CD8-positive, alpha-beta memory T cell (primary cell): ENCODE measurements around the gene FKBP1A. TPM values are rescaled to one million over a fixed set of nuclear protein-coding genes. Genes with fewer than 3 reads are reported as not detected.

Source experiments
- CTCF ChIA-PET: fragments of 350-600 bp; sonication (Branson Sonifier 250); formaldehyde crosslinking; loops from one replicate; lab custom pipeline; 2021; ENCODE audit warnings: antibody characterized with exemption; lab: Charles Lee
- POLR2A ChIA-PET: fragments of 350-600 bp; sonication (Branson Sonifier 250); formaldehyde crosslinking; loops from one replicate; lab custom pipeline; 2021; ENCODE audit warnings: antibody characterized with exemption; lab: Charles Lee
- DNase-seq, 5 donors: peaks; one replicate each; pipeline versions ENCODE4 v3.0.0 to v3.0.0-alpha.2; 2020 to 2022; ENCODE audit warnings: mixed read lengths in 1 of 5
- H3K27ac ChIP-seq: one replicate; pipeline ENCODE4 v1.7.0; 2013; ENCODE audit warnings: low read depth, mild to moderate bottlenecking, low read length, moderate library complexity
- H3K27me3 ChIP-seq: 2 replicates; pipeline ENCODE4 v1.7.0; 2013; ENCODE audit warnings: low read length, mild to moderate bottlenecking; ENCODE audit not compliant: insufficient read depth, poor library complexity, severe bottlenecking
- H3K36me3 ChIP-seq: 2 replicates; pipeline ENCODE4 v1.7.0; 2013; ENCODE audit warnings: mild to moderate bottlenecking, low read length, moderate library complexity; ENCODE audit not compliant: insufficient read depth
- H3K4me1 ChIP-seq: 2 replicates; pipeline ENCODE4 v1.7.0; 2013; ENCODE audit warnings: mild to moderate bottlenecking, low read length, moderate library complexity; ENCODE audit not compliant: insufficient read depth
- H3K4me3 ChIP-seq: 2 replicates; pipeline ENCODE4 v1.7.0; 2013; ENCODE audit warnings: mild to moderate bottlenecking, low read length
- H3K9me3 ChIP-seq: 2 replicates; pipeline ENCODE4 v1.7.0; 2013; ENCODE audit warnings: mild to moderate bottlenecking, low read length
- H3K27ac Mint-ChIP-seq, 8 donors: one replicate each; pipeline ENCODE4 v1.8.0; 2020 to 2021; ENCODE audit warnings: mixed read lengths in 8 of 8, mild to moderate bottlenecking in 6 of 8, inconsistent platforms in 3 of 8, moderate library complexity in 3 of 8
- H3K27me3 Mint-ChIP-seq, 2 donors: one replicate each; pipeline ENCODE4 v1.8.0; 2020 to 2021; ENCODE audit warnings: mixed read lengths in 2 of 2, mild to moderate bottlenecking in 1 of 2, moderate library complexity in 1 of 2
- H3K36me3 Mint-ChIP-seq, 3 donors: one replicate each; pipeline ENCODE4 v1.8.0; 2020 to 2021; ENCODE audit warnings: mixed read lengths in 3 of 3, inconsistent platforms in 1 of 3, mild to moderate bottlenecking in 1 of 3
- H3K4me1 Mint-ChIP-seq, 3 donors: one replicate each; pipeline ENCODE4 v1.8.0; 2020 to 2021; ENCODE audit warnings: mixed read lengths in 3 of 3, inconsistent platforms in 1 of 3, mild to moderate bottlenecking in 1 of 3
- H3K4me3 Mint-ChIP-seq, 7 donors: one replicate each; pipeline ENCODE4 v1.8.0; 2020 to 2021; ENCODE audit warnings: mixed read lengths in 7 of 7, mild to moderate bottlenecking in 6 of 7, moderate library complexity in 4 of 7, inconsistent platforms in 2 of 7
- H3K9me3 Mint-ChIP-seq, 5 donors: one replicate each; pipeline ENCODE4 v1.8.0; 2020 to 2022; ENCODE audit warnings: mixed read lengths in 5 of 5, mild to moderate bottlenecking in 3 of 5, moderate library complexity in 2 of 5, inconsistent platforms in 1 of 5
- polyA plus RNA-seq: library from polyadenylated mRNA; unstranded; fragments of 300-500 nt; fragmentation: Illumina TruSeq; gene quantifications from one replicate; pipeline ENCODE4 v1.2.3, GENCODE V29; 2021
- total RNA-seq, 2 experiments: library from RNA; stranded (reverse); gene quantifications; one replicate each; pipeline ENCODE4 v1.2.3, GENCODE V29; 2021

The FKBP1A gene
- total and polyA plus RNA-seq, 3 experiments from 2014 or later: 43.1 to 274 (median 274) TPM

DNA sequence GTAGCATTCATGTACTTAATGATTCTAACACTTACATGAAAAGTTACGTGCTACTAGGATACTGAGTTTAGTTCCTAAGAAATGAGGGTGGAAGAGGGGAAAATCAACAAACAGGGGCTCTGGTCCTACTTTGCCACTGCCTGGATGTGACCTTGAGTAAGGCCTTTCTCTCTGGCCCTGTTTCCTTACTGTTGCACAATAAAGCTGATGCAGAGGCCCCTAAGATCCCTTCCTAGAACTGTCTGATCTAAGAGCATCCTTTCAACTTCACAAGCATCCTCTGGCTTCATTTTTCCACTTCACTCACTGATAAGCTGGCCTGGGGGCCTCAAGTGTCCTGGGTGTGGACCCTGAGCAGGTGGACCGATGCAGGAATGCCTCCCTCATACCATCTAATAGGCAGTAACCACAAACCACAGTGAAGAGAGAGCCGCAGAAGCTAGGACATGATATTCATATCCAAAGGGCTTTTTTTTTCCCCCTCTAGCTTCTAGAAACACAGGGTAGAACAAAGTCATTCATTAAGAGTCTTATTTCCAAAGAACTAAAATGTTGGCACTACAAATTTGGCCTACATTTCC, 21.6 kb downstream of the FKBP1A start:
- H3K9me3 Mint-ChIP-seq: no peaks in the 10 kb centered on the region
- H3K4me3 Mint-ChIP-seq: peak overlapping the region in 1 of 7 donors; percentile 9
- Histone ChIP-seq H3K27ac (no peak overlapping the region), H3K9me3 (no peaks in the 10 kb centered on the region), H3K27me3 (no peaks in the 10 kb centered on the region), H3K4me1 (peaks cover 8% of the 10 kb centered on the region), H3K4me3 (no peak overlapping the region), H3K36me3 (peaks cover 29% of the 10 kb centered on the region)
- CTCF ChIA-PET: interaction anchor here (1.3 kb wide), 1 partner anchor 66 kb away, joined by 3 read pairs; no protein-coding TSS in a partner anchor
- H3K27me3 Mint-ChIP-seq: no peaks in the 10 kb centered on the region
- peak overlapping the region in 4 of 8 donors; percentile 30 to 73 (median 46) for H3K27ac Mint-ChIP-seq
- peaks cover 17 to 50% (median 47%) of the 10 kb centered on the region in 3 donors for H3K4me1 Mint-ChIP-seq
- DNase-seq: no peak
- peaks cover 0 to 90% (median 10%) of the 10 kb centered on the region in 3 donors for H3K36me3 Mint-ChIP-seq
- POLR2A ChIA-PET: no interaction called here

DNA sequence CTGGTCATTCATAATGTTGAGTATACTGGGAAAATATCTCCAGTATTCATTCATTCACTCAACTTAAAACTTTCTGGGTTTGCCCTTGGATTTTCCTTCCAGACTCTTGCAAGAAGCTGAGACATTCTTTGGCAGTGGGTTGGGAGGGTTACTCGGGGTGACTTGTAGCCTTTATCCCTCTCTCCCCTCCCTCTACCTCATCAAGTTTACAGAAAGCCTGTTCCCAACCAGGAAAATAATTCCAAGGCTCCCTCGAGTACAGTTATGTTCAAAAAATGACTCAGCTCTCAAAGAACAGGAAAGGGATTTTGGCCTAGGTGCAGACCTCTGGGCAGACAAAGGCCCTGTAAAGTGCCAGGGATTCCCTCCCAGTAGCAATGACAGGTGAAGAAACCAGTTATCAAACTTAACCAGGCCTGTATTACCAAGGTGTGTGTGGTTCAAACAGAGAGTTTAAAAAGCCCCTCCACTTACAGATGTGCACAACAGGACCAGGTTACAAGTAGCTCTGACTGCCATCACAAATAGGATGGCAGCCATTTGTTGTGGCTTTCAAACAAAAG, 22.2 kb downstream of the FKBP1A start:
- Mint-ChIP-seq H3K9me3 (no peaks in the 10 kb centered on the region), H3K27me3 (no peaks in the 10 kb centered on the region), H3K36me3 (peaks cover 0 to 85% (median 10%) of the 10 kb centered on the region in 3 donors), H3K4me3 (no peak overlapping the region), H3K4me1 (peaks cover 10 to 47% (median 45%) of the 10 kb centered on the region in 3 donors), H3K27ac (peak overlapping the region in 2 of 8 donors; percentile 29 to 36)
- no peak overlapping the region for H3K4me3 ChIP-seq
- CTCF ChIA-PET: interaction anchor here (1.3 kb wide), 1 partner anchor 67 kb away, joined by 3 read pairs; no protein-coding TSS in a partner anchor
- POLR2A ChIA-PET: no interaction called here
- peaks cover 29% of the 10 kb centered on the region for H3K36me3 ChIP-seq
- no peaks in the 10 kb centered on the region for H3K27me3 ChIP-seq
- no peak for DNase-seq
- H3K4me1 ChIP-seq: peaks cover 1% of the 10 kb centered on the region
- H3K27ac ChIP-seq: no peak overlapping the region
- no peaks in the 10 kb centered on the region for H3K9me3 ChIP-seq

DNA sequence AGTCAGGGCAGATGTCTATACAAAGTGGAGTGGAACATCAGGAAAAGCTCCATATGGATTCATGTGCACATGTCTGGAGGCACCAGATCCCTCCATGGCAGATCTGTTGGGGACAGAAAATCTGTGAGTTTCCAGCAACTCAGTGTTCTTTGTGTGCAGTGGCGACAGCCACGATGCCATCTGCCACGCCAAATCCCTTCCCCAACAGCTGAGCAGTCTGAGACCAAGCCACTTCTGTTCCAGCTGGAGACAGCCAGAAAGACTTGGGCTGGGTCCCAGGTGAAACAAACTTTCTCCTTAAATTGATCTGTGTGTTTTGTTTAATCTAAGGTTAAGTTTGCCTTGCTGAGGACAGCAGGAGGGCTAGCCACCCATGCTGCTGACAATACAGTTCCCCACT, 22.9 kb downstream of the FKBP1A start:
- H3K27me3 ChIP-seq: no peaks in the 10 kb centered on the region
- ChIA-PET CTCF (interaction anchor here (1.0 kb wide), 1 partner anchor 23 kb away, joined by 3 read pairs; no protein-coding TSS in a partner anchor), POLR2A (no interaction called here)
- no peak overlapping the region for H3K27ac ChIP-seq
- no peak overlapping the region for H3K4me3 Mint-ChIP-seq
- no peaks in the 10 kb centered on the region for H3K9me3 ChIP-seq
- no peaks in the 10 kb centered on the region for H3K27me3 Mint-ChIP-seq
- H3K27ac Mint-ChIP-seq: peak overlapping the region in 2 of 8 donors; percentile 30 to 79
- DNase-seq: no peak
- H3K36me3 Mint-ChIP-seq: peaks cover 0 to 82% (median 10%) of the 10 kb centered on the region in 3 donors
- H3K36me3 ChIP-seq: peaks cover 29% of the 10 kb centered on the region
- H3K9me3 Mint-ChIP-seq: no peaks in the 10 kb centered on the region
- no peak overlapping the region for H3K4me3 ChIP-seq
- peaks cover 2% of the 10 kb centered on the region for H3K4me1 ChIP-seq
- peaks cover 11 to 47% (median 46%) of the 10 kb centered on the region in 3 donors for H3K4me1 Mint-ChIP-seq

DNA sequence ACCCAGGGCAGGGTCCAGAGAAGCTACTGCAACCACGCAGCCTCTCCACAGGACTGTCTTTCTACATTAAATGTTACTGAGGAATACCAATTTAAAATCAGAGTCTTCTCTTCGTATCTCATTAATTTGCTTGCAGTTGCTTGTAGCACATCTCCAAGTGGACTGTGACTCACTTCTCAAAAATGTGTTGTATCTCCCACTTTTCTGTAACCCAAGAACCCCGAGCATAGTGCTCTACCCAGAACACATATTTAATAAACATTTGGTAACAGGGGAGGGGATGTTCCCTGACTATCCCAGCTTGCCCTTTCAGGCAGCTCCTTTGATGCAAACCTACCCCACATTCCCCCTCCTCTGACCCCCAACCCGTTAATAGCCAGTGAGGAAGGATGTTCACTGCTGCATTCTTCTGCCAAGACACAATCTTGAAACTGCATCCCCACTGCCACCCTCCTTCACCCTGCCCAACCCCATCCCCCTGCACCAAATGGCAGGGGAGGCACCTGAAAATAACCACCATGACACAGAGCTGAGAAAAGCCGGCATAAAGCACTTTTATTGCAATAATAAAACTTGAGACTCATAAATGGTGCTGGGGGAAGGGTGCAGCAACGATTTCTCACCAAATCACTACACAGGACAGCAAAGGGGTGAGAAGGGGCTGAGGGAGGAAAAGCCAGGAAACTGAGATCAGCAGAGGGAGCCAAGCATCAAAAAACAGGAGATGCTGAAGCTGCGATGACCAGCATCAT, 24.2 kb downstream of the FKBP1A start:
- H3K9me3 ChIP-seq: no peaks in the 10 kb centered on the region
- H3K4me1 Mint-ChIP-seq: peaks cover 25 to 56% (median 50%) of the 10 kb centered on the region in 3 donors
- H3K4me3 ChIP-seq: no peak overlapping the region
- H3K27me3 Mint-ChIP-seq: no peaks in the 10 kb centered on the region
- peak overlapping the region in 4 of 8 donors; percentile 11 to 70 (median 50) for H3K27ac Mint-ChIP-seq
- no peak overlapping the region for H3K27ac ChIP-seq
- ChIA-PET POLR2A (no interaction called here), CTCF (no interaction called here)
- peaks cover 25% of the 10 kb centered on the region for H3K36me3 ChIP-seq
- H3K27me3 ChIP-seq: no peaks in the 10 kb centered on the region
- peaks cover 0 to 70% (median 10%) of the 10 kb centered on the region in 3 donors for H3K36me3 Mint-ChIP-seq
- peaks cover 15% of the 10 kb centered on the region for H3K4me1 ChIP-seq
- no peak for DNase-seq
- no peaks in the 10 kb centered on the region for H3K9me3 Mint-ChIP-seq
- no peak overlapping the region for H3K4me3 Mint-ChIP-seq

DNA sequence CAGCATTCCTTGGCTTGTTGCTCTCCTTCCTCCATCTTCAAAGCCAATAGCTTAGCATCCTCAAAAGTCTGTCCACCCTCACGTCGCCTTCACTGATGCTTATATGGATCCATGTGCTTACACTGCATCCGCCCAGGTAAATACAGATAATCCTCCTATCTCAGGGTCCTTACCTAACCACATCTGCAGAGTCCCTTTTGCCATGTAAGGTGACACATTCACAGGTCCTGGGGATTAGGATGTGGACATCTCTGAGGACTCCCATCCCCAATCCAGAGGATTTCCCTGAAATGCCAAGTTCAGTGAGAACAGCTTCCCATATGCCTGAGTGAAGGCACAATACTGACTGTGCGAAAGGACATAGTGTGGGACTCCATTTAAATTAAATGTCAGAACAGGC, 25.4 kb downstream of the FKBP1A start:
- Histone ChIP-seq H3K36me3 (peaks cover 17% of the 10 kb centered on the region), H3K4me3 (no peak overlapping the region), H3K27ac (no peak overlapping the region), H3K9me3 (no peaks in the 10 kb centered on the region), H3K4me1 (peaks cover 22% of the 10 kb centered on the region), H3K27me3 (no peaks in the 10 kb centered on the region)
- Mint-ChIP-seq H3K4me3 (no peak overlapping the region), H3K27me3 (no peaks in the 10 kb centered on the region), H3K4me1 (peaks cover 31 to 58% (median 53%) of the 10 kb centered on the region in 3 donors), H3K36me3 (peaks cover 0 to 63% (median 14%) of the 10 kb centered on the region in 3 donors), H3K27ac (peak overlapping the region in 2 of 8 donors; percentile 12 to 34), H3K9me3 (no peaks in the 10 kb centered on the region)
- DNase-seq: no peak
- ChIA-PET POLR2A (interaction anchor here (0.9 kb wide), 1 partner anchor 26 kb away, joined by 3 read pairs; no protein-coding TSS in a partner anchor), CTCF (no interaction called here)

DNA sequence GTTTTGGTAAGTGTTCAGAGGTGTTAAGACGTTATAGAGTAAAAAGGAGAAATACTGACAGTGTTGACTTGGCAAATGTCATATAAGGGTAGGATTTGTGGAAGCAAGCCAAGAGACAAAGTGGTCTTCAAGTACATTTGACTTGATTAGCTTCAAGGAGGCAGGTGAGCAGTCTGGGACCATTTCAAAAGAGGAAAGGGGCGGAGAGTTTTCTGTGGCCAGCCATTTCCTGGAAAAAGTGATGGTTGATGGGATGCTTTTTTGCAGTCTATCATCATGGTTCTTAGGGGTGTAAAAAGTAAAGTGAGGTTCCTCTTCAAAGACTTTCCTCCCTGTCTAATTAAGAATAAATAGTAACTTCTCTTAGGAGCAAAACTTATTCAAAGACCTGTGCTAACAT, 28.7 kb downstream of the FKBP1A start:
- peaks cover 37 to 57% (median 53%) of the 10 kb centered on the region in 3 donors for H3K4me1 Mint-ChIP-seq
- no peaks in the 10 kb centered on the region for H3K27me3 Mint-ChIP-seq
- peak overlapping the region in 7 of 8 donors; percentile 26 to 91 (median 75) for H3K27ac Mint-ChIP-seq
- peak overlapping the region in 5 of 7 donors; percentile 23 to 65 (median 25) for H3K4me3 Mint-ChIP-seq
- Histone ChIP-seq H3K36me3 (peaks cover 15% of the 10 kb centered on the region), H3K4me1 (peaks cover 22% of the 10 kb centered on the region), H3K27me3 (no peaks in the 10 kb centered on the region), H3K4me3 (no peak overlapping the region), H3K27ac (no peak overlapping the region), H3K9me3 (no peaks in the 10 kb centered on the region)
- ChIA-PET POLR2A (no interaction called here), CTCF (no interaction called here)
- H3K9me3 Mint-ChIP-seq: no peaks in the 10 kb centered on the region
- DNase-seq: peak in 1 of 5 donors; percentile 10
- H3K36me3 Mint-ChIP-seq: peaks cover 0 to 57% (median 17%) of the 10 kb centered on the region in 3 donors

DNA sequence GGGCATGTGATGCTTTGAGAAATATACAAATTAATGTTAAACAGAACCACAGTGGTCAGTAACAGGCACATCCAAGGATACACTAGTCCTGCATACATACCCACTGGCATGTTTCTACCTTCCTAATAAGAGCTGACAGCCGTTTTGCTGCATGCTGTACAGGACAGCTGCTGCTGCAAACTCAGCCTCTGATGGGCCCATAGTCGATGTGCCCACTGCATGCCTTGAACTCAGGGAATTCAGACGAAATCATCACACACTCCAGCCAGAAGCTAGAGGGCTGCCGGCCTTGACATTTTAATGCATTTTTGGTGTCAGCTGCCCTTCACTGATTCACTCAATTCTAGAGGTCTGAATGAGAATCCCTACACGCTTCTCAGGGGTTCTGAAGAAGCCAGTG, 29.3 kb downstream of the FKBP1A start:
- peaks cover 24% of the 10 kb centered on the region for H3K4me1 ChIP-seq
- Mint-ChIP-seq H3K27ac (peak overlapping the region in 6 of 8 donors; percentile 49 to 91 (median 79)), H3K4me3 (peak overlapping the region in 3 of 7 donors; percentile 8 to 24 (median 23)), H3K27me3 (no peaks in the 10 kb centered on the region), H3K36me3 (peaks cover 0 to 55% (median 17%) of the 10 kb centered on the region in 3 donors), H3K9me3 (no peaks in the 10 kb centered on the region), H3K4me1 (peaks cover 41 to 59% (median 58%) of the 10 kb centered on the region in 3 donors)
- DNase-seq: no peak
- no peaks in the 10 kb centered on the region for H3K9me3 ChIP-seq
- H3K27ac ChIP-seq: no peak overlapping the region
- H3K4me3 ChIP-seq: no peak overlapping the region
- ChIA-PET POLR2A (no interaction called here), CTCF (no interaction called here)
- peaks cover 15% of the 10 kb centered on the region for H3K36me3 ChIP-seq
- no peaks in the 10 kb centered on the region for H3K27me3 ChIP-seq
